Measurements from ENCODE around the gene CRAMP1. TPM values are rescaled to one million over a fixed set of nuclear protein-coding genes. Genes with fewer than 3 reads are reported as not detected.

The CRAMP1 gene
- total and polyA plus RNA-seq, 3 experiments from 2014 or later, result 3.0 to 24.3 (median 22.1) TPM

DNA sequence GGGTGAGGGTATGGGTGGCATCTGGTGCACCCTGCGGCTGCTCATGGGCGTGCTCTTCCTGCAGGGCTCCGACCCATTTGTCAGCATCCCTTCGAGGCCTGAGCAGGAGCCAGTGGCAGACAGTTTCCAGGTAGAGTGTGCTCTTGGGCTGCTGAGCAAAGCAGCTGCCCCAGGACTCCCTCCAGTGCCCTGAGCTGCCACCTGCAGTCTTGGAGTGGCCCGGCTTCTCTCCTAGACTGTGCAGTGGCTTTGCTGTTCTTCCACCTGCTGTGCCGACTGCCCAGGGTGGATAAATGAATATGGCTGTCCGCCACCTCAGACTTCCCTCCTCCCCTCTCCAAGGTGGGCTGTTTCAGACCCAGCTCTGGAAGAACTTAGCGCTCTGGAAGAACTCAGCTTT, 55.1 kb downstream of the CRAMP1 start:
- H3K27ac Mint-ChIP-seq, result no peak overlapping the region
- Histone ChIP-seq H3K9me3 (ENCODE audit: low read length) (no peaks in the 10 kb centered on the region), H3K27ac (ENCODE audit: low read depth, low read length) (no peak overlapping the region), H3K27me3 (ENCODE audit: insufficient read depth, low read length, poor library complexity, severe bottlenecking) (no peaks in the 10 kb centered on the region), H3K4me1 (ENCODE audit: insufficient read depth, low read length) (no peaks in the 10 kb centered on the region), H3K4me3 (ENCODE audit: low read length) (no peak overlapping the region), H3K36me3 (ENCODE audit: insufficient read depth, low read length) (peaks cover 55% of the 10 kb centered on the region)
- H3K4me3 Mint-ChIP-seq, result no peak overlapping the region
- H3K27me3 Mint-ChIP-seq, result no peaks in the 10 kb centered on the region
- no peaks in the 10 kb centered on the region for H3K9me3 Mint-ChIP-seq
- H3K4me1 Mint-ChIP-seq, result no peaks in the 10 kb centered on the region
- DNase-seq, result no peak
- CTCF ChIA-PET, result no interaction called here
- H3K36me3 Mint-ChIP-seq, result peaks cover 0 to 97% (median 21%) of the 10 kb centered on the region in 3 donors
- POLR2A ChIA-PET, result no interaction called here

DNA sequence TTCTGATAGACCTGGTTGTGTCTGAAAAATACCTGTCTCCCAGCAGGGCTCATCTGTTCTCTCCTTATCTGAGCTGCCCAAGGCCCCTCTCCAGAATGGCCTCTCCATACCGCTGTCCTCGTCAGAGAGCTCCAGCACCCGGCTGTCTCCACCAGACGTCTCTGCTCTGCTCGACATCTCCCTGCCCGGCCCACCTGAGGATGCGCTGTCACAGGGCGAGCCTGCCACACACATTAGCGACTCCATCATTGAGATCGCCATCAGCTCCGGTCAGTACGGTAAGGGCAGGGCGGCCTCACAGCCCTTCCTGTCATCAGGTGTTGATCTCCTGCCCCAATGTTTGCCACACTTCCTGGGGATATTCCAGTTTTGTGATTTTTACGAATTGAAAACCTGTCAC, 55.8 kb downstream of the CRAMP1 start:
- Mint-ChIP-seq H3K27me3 (no peaks in the 10 kb centered on the region), H3K27ac (no peak overlapping the region), H3K9me3 (no peaks in the 10 kb centered on the region), H3K36me3 (peaks cover 2 to 97% (median 22%) of the 10 kb centered on the region in 3 donors), H3K4me1 (no peaks in the 10 kb centered on the region), H3K4me3 (no peak overlapping the region)
- ChIA-PET POLR2A (interaction anchor here (0.7 kb wide), 1 partner anchor 372 kb away, joined by 3 read pairs; no protein-coding TSS in a partner anchor), CTCF (no interaction called here)
- H3K4me3 ChIP-seq (ENCODE audit: low read length), result no peak overlapping the region
- no peaks in the 10 kb centered on the region for H3K9me3 ChIP-seq (ENCODE audit: low read length)
- no peaks in the 10 kb centered on the region for H3K4me1 ChIP-seq (ENCODE audit: insufficient read depth, low read length)
- no peaks in the 10 kb centered on the region for H3K27me3 ChIP-seq (ENCODE audit: insufficient read depth, low read length, poor library complexity, severe bottlenecking)
- no peak for DNase-seq
- peaks cover 50% of the 10 kb centered on the region for H3K36me3 ChIP-seq (ENCODE audit: insufficient read depth, low read length)
- no peak overlapping the region for H3K27ac ChIP-seq (ENCODE audit: low read depth, low read length)

DNA sequence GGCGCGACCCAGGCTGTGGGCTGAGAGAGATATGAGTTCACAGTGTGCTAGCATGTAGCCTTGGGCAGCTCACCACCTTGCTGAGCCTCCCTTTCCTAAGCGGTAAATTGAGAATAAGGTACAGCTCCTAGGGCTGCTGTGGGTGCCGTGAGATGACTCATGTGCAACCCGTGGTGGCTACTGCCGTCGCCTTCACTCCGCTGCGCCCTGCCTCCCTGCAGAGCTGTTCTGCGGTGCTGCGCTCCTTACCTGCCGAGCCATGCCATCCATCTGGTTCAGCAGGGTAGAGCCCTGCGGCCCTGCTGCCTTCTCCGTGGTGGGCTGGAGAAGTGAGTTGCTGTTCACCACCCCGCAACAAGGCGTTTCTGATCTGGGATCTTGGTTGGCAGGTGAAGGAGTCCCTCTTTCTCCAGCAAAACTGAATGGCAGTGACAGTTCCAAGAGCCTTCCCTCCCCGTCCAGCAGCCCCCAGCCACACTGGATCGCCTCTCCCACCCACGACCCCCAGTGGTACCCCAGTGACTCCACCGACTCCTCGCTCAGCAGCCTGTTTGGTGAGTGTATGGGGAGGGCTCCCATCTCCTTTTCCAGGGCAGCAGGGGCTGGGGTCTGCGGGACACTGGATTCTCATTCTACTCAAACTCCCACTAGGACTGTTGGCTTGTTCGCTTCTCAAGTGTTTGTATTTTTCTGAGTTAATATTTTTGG, 56.6 kb downstream of the CRAMP1 start:
- ChIA-PET POLR2A (interaction anchor here (0.7 kb wide), 1 partner anchor 373 kb away, joined by 3 read pairs; no protein-coding TSS in a partner anchor), CTCF (no interaction called here)
- no peak overlapping the region for H3K27ac Mint-ChIP-seq
- no peaks in the 10 kb centered on the region for H3K27me3 ChIP-seq (ENCODE audit: insufficient read depth, low read length, poor library complexity, severe bottlenecking)
- H3K36me3 Mint-ChIP-seq, result peaks cover 5 to 97% (median 25%) of the 10 kb centered on the region in 3 donors
- no peak overlapping the region for H3K27ac ChIP-seq (ENCODE audit: low read depth, low read length)
- H3K4me3 Mint-ChIP-seq, result no peak overlapping the region
- H3K9me3 Mint-ChIP-seq, result no peaks in the 10 kb centered on the region
- no peaks in the 10 kb centered on the region for H3K9me3 ChIP-seq (ENCODE audit: low read length)
- H3K4me1 Mint-ChIP-seq, result no peaks in the 10 kb centered on the region
- peaks cover 44% of the 10 kb centered on the region for H3K36me3 ChIP-seq (ENCODE audit: insufficient read depth, low read length)
- no peaks in the 10 kb centered on the region for H3K4me1 ChIP-seq (ENCODE audit: insufficient read depth, low read length)
- H3K27me3 Mint-ChIP-seq, result no peaks in the 10 kb centered on the region
- DNase-seq, result no peak
- no peak overlapping the region for H3K4me3 ChIP-seq (ENCODE audit: low read length)

DNA sequence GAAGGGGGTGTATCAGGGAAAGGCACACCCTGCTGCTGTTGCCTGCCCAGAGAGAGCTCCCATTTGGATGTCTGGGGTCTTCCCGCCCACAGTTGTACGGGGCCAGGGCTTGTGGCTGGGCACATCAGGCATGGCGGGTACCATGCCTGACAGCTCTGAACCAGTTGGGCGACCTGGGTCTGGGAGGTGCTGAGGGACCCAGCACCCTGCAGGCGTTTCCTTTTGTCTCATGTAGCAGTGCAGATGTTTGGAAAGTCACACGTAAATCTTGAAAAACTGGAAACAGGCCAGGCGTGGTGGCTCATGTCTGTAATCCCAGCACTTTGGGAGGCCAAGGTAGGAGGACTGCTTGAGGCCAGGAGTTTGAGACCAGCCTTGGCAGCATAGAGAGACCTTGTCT, 57.5 kb downstream of the CRAMP1 start:
- ChIA-PET POLR2A (no interaction called here), CTCF (interaction anchor here (1.1 kb wide), 1 partner anchor 54 kb away, joined by 3 read pairs; no protein-coding TSS in a partner anchor)
- Histone ChIP-seq H3K4me3 (ENCODE audit: low read length) (no peak overlapping the region), H3K4me1 (ENCODE audit: insufficient read depth, low read length) (no peaks in the 10 kb centered on the region), H3K9me3 (ENCODE audit: low read length) (no peaks in the 10 kb centered on the region), H3K27ac (ENCODE audit: low read depth, low read length) (no peak overlapping the region), H3K27me3 (ENCODE audit: insufficient read depth, low read length, poor library complexity, severe bottlenecking) (no peaks in the 10 kb centered on the region), H3K36me3 (ENCODE audit: insufficient read depth, low read length) (peaks cover 42% of the 10 kb centered on the region)
- H3K36me3 Mint-ChIP-seq, result peaks cover 5 to 99% (median 23%) of the 10 kb centered on the region in 3 donors
- no peak overlapping the region for H3K4me3 Mint-ChIP-seq
- no peak overlapping the region for H3K27ac Mint-ChIP-seq
- no peaks in the 10 kb centered on the region for H3K9me3 Mint-ChIP-seq
- no peak for DNase-seq
- no peaks in the 10 kb centered on the region for H3K4me1 Mint-ChIP-seq
- H3K27me3 Mint-ChIP-seq, result no peaks in the 10 kb centered on the region

DNA sequence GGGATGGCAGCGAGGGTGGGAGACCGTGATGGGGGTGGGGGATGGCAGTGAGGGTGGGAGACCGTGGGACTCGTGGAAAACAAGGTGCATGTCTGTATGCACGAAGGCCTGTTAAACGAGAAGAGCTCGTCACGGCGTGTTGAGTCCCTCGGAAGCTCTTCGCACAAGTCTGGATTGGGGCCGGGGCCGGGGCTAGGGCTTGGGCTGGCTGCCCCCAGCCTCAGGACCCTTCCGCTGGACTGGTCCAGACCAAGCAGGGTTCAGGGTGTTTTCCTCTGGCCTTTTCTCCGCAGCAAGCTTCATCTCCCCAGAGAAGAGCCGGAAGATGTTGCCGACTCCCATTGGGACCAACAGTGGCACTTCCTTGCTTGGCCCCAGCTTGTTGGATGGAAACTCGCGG, 58.2 kb downstream of the CRAMP1 start:
- Histone ChIP-seq H3K9me3 (ENCODE audit: low read length) (no peaks in the 10 kb centered on the region), H3K27me3 (ENCODE audit: insufficient read depth, low read length, poor library complexity, severe bottlenecking) (no peaks in the 10 kb centered on the region), H3K36me3 (ENCODE audit: insufficient read depth, low read length) (peaks cover 42% of the 10 kb centered on the region), H3K27ac (ENCODE audit: low read depth, low read length) (no peak overlapping the region), H3K4me1 (ENCODE audit: insufficient read depth, low read length) (no peaks in the 10 kb centered on the region), H3K4me3 (ENCODE audit: low read length) (no peak overlapping the region)
- H3K27me3 Mint-ChIP-seq, result no peaks in the 10 kb centered on the region
- CTCF ChIA-PET, result interaction anchor here (1.1 to 1.3 kb wide), 2 partner anchors 35 to 53 kb away, joined by 3 read pairs; partner anchors contain the start of gene MAPK8IP3
- H3K9me3 Mint-ChIP-seq, result no peaks in the 10 kb centered on the region
- no peak overlapping the region for H3K4me3 Mint-ChIP-seq
- H3K4me1 Mint-ChIP-seq, result no peaks in the 10 kb centered on the region
- peaks cover 5 to 99% (median 19%) of the 10 kb centered on the region in 3 donors for H3K36me3 Mint-ChIP-seq
- DNase-seq, result no peak
- no peak overlapping the region for H3K27ac Mint-ChIP-seq
- POLR2A ChIA-PET, result no interaction called here

DNA sequence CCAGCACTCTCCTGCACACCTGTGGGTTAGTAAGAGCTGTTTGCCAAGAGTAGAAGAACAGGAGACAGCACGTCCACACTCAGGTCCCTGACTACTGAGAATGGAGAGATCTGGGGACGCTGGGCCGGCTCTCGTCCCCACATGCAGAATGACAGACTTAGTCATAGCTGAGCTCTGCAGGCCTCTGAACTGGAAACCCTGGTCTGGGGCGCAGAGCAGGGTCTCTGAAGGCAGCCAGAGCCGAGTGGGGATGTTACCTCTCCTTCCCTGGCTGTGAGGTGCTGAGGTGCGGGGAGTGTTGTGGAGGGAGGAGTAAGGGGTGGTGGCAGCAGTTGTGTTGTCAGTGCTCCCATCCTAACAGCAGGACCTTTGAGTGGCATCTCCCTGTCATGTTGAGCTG, 58.7 kb downstream of the CRAMP1 start:
- ChIA-PET CTCF (interaction anchor here (1.1 to 1.3 kb wide), 2 partner anchors 35 to 53 kb away, joined by 3 read pairs; partner anchors contain the start of gene MAPK8IP3), POLR2A (no interaction called here)
- Mint-ChIP-seq H3K36me3 (peaks cover 5 to 99% (median 18%) of the 10 kb centered on the region in 3 donors), H3K27me3 (no peaks in the 10 kb centered on the region), H3K4me1 (no peaks in the 10 kb centered on the region), H3K27ac (no peak overlapping the region), H3K4me3 (no peak overlapping the region), H3K9me3 (no peaks in the 10 kb centered on the region)
- no peaks in the 10 kb centered on the region for H3K27me3 ChIP-seq (ENCODE audit: insufficient read depth, low read length, poor library complexity, severe bottlenecking)
- peaks cover 42% of the 10 kb centered on the region for H3K36me3 ChIP-seq (ENCODE audit: insufficient read depth, low read length)
- H3K4me3 ChIP-seq (ENCODE audit: low read length), result no peak overlapping the region
- H3K4me1 ChIP-seq (ENCODE audit: insufficient read depth, low read length), result no peaks in the 10 kb centered on the region
- DNase-seq, result no peak
- no peaks in the 10 kb centered on the region for H3K9me3 ChIP-seq (ENCODE audit: low read length)
- no peak overlapping the region for H3K27ac ChIP-seq (ENCODE audit: low read depth, low read length)

DNA sequence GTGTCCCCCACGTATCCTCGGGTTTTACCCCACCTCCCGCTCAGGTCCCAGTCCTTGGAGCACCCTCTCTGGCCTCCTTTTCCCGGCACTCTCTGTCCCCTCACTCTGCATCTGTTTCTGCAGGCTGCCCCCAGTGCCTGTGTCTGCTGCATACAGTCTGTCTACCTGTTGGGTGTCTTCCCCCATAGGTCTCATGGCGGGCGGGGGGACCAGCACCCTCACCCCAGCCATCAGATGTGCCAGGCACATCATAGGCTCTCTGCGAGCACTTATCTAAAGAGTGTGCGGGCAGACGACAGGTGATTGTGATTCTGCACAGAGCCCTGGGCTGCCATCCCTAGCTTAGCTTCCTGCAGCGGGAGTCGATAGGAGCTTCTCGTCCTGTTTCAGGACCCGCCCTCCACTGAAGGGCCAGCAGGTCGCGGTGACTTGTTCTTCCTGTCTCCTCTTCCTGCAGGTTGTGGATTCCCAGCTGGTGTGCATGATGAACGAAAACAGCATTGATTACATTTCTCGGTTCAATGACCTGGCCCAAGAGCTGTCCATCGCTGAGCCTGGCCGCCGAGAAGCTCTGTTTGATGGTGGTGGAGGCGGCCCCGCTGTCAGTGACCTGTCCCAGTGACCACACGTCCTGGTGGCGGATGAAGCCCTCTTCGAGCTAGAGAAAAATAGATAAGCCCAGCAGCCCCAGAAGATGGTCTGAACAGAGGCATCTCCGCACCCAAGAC, 61.4 kb downstream of the CRAMP1 start:
- Mint-ChIP-seq H3K27me3 (no peaks in the 10 kb centered on the region), H3K9me3 (no peaks in the 10 kb centered on the region), H3K36me3 (peaks cover 5 to 76% (median 18%) of the 10 kb centered on the region in 3 donors), H3K27ac (peak overlapping the region in 1 of 8 donors; percentile 37), H3K4me1 (peaks cover 1 to 12% (median 12%) of the 10 kb centered on the region in 3 donors), H3K4me3 (no peak overlapping the region)
- H3K9me3 ChIP-seq (ENCODE audit: low read length), result no peaks in the 10 kb centered on the region
- H3K4me3 ChIP-seq (ENCODE audit: low read length), result no peak overlapping the region
- H3K27ac ChIP-seq (ENCODE audit: low read depth, low read length), result no peak overlapping the region
- H3K36me3 ChIP-seq (ENCODE audit: insufficient read depth, low read length), result peaks cover 23% of the 10 kb centered on the region
- peaks cover 9% of the 10 kb centered on the region for H3K4me1 ChIP-seq (ENCODE audit: insufficient read depth, low read length)
- ChIA-PET CTCF (no interaction called here), POLR2A (no interaction called here)
- no peak for DNase-seq
- H3K27me3 ChIP-seq (ENCODE audit: insufficient read depth, low read length, poor library complexity, severe bottlenecking), result no peaks in the 10 kb centered on the region

DNA sequence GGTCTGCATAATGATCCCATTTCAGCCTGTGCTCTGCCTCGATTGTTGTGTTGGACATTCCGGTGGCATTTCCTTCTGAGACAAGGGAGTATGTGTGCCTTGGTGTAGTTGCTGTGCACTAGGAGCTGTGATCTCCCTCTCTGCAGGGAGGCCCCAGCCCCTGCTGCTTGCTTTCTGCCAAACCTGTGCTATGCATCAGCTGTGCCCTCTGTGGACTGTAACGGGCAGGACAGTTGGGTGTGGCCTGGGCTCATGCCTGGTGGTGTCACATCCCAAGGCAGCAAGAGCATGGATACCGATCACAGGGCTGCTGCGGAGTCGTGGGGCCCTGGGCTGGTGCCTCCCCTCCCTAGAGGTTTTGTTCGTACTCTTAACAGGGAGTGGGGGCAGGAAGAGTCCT, 62.1 kb downstream of the CRAMP1 start:
- H3K9me3 Mint-ChIP-seq, result no peaks in the 10 kb centered on the region
- Histone ChIP-seq H3K27me3 (ENCODE audit: insufficient read depth, low read length, poor library complexity, severe bottlenecking) (no peaks in the 10 kb centered on the region), H3K27ac (ENCODE audit: low read depth, low read length) (no peak overlapping the region), H3K9me3 (ENCODE audit: low read length) (no peaks in the 10 kb centered on the region), H3K4me1 (ENCODE audit: insufficient read depth, low read length) (peaks cover 16% of the 10 kb centered on the region), H3K4me3 (ENCODE audit: low read length) (no peak overlapping the region), H3K36me3 (ENCODE audit: insufficient read depth, low read length) (peaks cover 17% of the 10 kb centered on the region)
- peaks cover 5 to 68% (median 18%) of the 10 kb centered on the region in 3 donors for H3K36me3 Mint-ChIP-seq
- ChIA-PET POLR2A (no interaction called here), CTCF (no interaction called here)
- no peak overlapping the region for H3K4me3 Mint-ChIP-seq
- no peaks in the 10 kb centered on the region for H3K27me3 Mint-ChIP-seq
- H3K4me1 Mint-ChIP-seq, result peaks cover 7 to 19% (median 19%) of the 10 kb centered on the region in 3 donors
- H3K27ac Mint-ChIP-seq, result no peak overlapping the region
- no peak for DNase-seq

Measured in CD8-positive, alpha-beta memory T cell (primary cell).